ENCODE data around the gene NLRP9.

NLRP9 gene

DNA sequence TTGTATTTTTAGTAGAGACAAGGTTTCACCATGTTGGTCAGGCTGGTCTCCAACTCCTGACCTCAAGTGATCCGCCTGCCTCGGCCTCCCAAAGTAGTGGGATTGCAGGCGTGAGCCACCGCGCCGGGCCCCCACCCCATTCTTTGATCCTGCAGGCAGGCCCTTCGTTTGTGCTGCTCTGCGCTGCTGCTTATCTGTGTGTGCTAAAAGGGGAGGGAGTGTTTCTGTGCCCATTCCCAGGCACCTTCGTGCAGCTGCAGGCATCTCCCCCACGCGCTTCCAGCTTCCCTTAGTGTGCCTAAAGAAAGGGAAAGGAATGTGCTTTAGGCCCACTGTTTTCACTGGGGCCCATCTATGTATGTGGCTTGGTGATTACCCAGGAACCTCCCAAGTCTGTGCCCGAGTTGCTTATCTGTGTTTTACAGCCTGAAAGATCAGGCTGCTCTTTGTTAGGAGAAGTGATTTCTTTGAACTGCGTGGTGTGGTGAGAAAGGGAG, 36.0 kb downstream of the NLRP9 start:
- DNase-seq = no peak

DNA sequence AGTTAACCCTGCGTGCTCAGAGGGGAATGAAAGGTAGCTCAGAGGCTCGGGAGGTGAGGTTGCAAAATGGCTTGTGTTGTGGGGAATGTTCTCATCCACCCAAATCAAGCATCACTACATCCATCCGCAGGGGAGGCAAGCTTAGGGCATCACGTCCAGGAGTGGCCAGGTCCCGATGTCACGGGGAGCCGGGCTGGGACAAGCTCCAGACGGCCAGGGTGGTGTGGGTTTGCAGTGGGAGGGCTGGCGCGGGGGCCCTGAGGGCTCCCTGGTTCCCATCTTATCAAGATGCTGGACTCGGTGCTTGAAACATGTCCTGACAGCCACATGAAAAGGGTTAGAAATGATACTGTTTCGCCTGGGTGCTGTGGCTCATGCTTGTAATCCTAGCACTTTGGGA, 37.4 kb downstream of the NLRP9 start:
- no peak for DNase-seq

DNA sequence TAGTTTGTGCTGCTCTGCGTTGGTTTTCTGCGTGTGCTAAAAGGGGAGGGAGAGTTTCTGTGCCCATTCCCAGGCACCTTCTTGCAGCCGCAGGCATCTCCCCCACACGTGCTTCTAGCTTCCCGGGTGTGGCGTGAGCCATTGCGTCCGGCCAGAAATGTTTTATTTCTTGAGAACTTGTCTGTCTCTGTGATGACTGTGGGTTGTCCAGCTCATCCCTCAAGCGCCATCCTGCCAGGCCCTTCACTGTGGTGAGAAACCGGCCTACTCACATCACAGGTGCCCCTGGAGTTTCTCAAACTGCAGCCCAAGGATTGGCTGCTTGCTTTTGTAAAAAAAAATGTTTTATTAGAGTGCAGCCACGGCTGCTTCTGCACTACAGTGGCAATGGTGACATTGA, 39.0 kb downstream of the NLRP9 start:
- no peak for DNase-seq

DNA sequence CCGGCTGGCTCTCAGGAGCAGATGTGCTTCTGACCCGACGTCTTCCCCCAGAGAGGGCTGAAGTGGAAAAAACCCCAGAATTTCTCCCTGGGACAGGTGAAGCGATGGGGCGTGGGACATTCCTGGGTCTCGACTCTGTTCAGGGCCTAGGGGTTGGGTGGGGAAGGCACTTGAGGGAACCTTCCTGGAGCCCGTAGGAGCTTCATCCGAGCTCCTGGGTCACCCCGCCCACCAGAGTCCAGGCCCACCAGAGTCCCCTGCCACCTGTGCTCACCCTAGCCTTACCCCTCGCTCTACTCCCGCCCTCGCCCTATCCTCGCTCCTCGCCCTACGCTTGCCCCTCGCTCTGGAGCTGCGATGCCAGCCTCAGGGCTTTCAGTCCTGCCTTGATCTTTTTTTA, 39.9 kb downstream of the NLRP9 start:
- DNase-seq = no peak

DNA sequence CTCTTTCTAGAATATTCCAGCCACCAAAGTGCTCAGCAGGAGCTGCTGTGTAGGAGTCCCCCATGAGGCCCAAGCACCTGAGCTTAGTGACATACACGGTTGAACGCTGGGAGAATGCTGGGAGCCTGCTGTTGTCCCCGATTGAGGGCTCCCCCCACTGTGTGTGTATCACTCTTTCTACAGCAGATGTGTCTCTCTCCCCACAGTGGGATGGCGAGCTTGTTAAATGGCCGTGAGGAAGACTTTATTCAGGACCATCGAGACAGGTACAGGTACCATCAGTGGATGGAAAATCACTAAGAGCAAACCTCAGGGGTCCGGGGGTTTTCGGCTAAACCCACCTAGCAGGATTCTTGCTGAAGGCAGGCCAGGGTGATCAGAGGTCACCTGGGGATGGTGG, 40.5 kb downstream of the NLRP9 start:
- no peak for DNase-seq

DNA sequence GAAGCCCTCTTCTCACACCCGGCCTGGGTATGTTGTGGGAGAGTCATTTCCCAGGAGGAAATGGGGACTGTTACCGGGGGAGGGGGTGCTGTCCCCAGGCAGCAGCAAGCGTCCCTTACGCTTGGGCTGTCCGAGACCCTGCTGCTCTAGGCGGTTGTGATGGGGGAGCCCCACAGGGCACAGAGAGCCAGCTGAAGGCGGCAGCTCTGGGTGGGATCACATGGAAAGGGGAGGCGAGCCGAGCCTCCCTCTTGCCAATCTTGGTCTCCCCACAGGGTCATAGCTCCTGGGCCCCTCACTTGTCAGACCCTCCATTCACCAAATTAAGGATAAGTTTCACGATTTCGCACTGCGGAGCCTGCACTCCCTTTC, 41.1 kb downstream of the NLRP9 start:
- DNase-seq = no peak

DNA sequence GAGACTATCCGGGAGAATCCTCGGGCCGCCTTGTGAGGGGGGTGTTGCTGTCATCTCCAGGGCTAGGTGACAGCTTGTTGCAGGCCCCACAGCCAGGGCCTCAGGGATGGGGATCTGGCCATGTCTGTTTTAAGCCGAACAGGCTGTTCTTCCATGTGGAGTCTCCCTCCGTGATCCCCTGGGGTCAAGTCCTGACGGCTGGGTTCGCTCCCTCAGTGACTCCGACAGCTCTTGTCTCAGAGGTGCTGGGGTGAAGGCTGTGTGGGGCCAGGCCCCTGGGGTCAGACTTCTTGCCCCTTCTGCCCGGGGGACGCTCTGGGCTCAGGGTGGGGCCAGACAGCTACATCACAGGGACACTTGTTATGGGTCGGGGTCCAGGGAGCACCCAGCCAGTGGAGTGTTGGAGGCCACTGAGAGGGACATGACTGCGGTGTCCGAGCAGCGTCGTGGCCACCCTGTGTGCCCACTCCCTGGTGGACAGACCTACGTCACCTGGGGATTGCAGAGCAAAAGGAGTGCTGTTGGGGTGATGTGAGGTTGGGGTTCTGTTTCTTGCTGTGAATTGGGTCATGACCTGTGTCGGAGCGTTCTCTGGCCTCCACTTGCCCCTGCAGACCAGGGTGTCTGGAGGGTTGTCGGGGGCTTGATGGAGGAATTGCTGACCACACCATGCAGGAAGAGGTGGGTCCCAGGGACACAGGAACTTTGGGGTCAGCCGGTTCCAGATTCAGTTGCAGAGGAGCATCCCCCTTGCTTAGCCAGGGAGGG, 41.7 kb downstream of the NLRP9 start:
- DNase-seq = no peak

DNA sequence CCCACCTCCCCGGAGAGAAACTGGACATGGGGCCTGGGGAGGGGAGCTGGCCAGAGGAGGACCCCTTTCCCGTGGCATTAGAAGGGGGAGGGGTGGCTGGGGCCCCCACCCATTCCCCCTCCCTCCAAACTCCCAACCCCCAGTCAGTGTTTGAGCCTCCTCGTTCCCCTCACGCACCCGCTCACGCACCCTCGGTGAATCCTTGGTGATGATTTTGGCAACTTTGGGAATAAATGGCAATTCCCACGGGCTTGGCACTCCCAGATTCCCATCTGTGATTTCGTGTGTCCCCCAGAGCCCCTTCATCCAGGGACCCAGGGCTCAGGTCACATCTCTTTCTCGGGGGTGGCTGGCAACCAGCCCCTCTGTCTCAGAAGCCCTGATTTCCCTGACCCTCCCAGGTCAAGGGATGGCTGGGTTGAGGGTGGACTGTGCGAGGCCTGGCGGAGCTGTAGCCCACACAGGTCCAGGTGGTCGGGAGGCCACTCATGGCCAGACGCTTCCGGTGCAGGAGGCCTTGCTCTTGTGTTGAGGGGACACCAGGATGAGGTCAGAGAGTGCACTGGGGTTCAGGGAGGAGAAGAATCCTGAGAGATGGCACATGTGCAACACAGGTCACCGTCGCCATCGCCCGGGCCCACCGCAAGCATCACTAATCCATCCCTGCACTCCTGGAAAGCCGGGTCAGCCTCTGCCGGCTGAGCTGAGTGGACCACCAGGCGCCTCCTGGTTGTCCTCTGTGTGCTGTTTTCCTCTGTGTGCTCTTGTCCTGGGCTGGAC, 42.5 kb downstream of the NLRP9 start:
- no peak for DNase-seq

DNA sequence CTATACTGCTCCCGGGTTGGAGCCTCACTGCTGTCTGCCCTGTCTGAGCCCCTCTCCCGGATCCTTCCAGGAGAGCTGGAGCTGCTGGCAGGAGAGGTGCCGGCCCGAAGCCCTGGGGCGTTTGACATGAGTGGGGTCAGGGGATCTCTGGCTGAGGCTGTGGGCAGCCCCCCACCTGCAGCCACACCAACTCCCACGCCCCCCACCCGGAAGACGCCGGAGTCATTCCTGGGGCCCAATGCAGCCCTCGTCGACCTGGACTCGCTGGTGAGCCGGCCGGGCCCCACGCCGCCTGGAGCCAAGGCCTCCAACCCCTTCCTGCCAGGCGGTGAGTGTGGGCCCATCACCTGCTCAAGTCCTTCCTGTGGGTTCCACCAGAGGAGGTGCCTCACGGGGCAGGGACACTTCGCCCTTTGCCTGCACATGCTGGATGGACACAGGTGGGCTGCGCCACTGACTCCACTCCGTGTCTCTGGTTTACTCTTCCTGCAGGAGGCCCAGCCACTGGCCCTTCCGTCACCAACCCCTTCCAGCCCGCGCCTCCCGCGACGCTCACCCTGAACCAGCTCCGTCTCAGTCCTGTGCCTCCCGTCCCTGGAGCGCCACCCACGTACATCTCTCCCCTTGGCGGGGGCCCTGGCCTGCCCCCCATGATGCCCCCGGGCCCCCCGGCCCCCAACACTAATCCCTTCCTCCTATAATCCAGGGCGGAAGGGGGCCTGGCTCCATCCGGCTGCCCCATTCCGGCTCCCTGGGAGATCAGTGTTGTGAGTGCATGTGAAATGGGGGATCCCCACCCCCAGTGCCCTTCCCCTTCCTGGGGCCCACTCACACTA, 43.3 kb downstream of the NLRP9 start:
- no peak for DNase-seq

DNA sequence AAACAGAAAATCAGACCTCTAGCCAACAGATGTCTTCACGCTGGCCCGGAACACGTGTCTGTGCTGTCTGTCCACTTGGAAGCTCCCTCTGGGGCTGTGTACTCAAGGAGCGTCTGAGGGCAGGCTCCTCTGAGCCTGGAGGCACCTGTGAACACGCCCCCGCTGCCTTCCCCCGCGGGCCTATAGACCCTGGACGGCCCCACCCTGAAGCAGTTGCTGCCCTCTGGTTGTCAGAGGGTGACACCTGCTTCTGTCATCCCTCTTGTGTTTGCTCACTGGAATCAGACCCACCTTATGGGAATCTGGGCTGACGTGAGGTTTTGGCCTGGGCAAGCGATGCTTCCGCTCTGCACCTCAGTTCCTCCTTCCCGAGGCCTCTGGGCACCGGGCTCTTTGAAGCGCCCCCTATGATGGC, 44.0 kb downstream of the NLRP9 start:
- no peak for DNase-seq

DNA sequence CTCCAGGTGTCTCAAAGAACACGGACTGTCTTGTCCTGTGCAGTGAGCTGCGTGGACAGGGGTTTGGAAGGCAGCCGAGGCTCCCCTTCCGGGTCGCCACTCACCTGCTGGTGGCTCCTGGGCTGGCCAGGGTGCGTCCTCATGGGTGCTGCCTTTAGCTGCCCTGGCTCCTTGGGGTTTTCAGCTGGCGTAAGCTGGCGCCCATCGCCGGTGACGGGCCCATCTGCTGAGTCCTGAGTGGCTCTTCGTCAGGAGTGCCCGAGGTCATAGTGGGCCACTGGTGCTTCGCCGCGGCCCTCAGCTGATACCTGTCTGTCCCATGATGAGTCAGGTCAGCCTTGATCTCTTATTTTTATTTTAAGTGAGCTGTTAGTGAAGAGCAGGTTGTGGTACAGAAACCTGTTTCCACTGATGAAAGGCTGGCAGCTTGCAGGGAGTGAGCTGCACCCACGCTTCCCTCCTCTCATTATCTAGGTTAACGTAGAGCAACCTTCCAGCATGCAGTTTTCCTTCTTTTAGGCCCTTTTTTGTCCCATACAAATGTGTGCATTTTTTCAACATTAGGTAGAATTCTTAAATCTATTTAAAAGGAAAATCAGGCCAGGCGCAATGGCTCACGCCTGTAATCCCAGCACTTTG, 44.7 kb downstream of the NLRP9 start:
- no peak for DNase-seq

DNA sequence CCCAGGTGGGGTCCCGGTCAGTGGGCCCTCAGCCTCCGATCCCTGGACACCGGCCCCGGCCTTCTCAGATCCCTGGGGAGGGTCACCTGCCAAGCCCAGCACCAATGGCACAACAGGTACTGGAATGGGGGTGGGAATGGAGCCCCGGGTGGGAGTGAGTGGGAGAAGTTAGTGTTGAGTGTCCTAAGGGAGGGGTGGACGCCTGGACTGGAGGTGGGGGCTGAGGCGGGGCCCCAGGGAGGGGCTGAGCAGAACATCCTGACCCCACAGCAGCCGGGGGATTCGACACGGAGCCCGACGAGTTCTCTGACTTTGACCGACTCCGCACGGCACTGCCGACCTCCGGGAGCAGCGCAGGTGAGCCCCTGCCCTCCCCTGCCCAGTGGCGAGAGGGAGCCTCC, 45.5 kb downstream of the NLRP9 start:
- DNase-seq = no peak

DNA sequence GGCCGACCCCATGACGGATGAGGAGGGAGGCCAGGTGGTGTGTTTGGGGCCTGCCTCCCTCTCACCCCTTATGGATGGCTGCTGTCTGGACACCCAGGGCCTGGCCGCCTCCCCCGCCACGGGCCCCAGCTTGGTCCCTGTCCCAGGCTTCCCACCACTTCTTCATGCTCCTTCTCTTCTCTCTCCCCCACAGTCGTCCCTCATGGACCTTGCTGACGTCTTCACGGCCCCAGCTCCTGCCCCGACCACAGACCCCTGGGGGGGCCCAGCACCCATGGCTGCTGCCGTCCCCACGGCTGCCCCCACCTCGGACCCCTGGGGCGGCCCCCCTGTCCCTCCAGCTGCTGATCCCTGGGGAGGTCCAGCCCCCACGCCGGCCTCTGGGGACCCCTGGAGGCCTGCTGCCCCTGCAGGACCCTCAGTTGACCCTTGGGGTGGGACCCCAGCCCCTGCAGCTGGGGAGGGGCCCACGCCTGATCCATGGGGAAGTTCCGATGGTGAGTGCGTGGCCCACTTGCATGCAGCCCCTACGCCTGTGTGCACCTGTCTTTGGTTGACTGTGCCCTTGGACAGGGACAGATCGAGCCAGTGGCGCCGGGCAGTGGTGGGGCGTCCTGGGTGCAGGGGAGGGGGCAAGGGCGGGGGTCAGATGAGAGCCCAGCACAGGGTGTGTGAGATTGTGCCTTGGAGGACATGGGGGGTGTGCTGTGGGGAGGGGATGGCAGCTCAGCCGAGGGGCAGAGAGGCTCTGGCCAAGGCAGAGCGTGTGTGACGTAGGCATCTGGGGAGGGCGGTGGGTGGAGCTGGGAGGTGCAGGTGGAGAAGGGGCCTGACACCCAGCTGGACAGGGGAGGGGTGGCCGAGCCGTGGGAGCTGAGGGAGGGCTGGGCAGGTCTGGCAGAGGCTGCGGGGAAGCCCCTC, 46.4 kb downstream of the NLRP9 start:
- DNase-seq = no peak

DNA sequence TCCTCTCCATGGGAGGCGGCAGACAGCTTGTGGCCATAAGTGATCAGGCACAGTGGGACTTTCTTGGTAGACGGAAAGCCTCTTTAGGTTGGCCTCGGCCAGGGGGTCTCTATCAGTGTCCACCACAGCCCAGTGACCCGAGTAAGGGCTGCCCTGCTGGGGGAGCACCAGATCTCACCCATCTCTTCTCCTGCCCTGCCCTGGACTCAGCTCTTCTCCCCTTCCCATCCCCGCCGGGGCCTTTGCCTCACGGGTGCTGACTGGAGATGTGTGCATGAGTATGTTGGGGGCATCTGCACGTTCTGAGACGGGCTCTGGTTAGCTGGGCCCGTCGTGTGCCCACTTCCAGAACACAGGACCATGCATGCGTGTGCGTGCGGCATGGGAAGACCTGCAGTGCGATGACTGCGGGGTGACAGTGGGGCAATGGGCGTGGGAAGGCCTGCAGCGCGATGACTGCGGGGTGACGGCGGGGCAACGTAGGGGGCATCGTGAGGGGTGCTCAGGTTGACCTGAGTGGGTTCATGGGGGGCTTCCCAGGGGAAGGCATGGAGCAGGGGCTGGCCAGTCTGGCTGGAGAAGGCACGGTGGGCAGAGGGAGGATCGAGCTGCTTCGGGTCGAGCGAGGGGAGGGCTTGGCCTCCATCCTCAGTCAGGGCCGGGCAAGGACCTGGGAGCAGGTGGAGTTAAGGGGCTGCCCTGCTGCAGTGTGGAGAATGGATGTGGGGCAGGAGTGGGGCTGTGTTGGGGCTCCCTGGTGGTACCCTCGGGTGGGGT, 47.2 kb downstream of the NLRP9 start:
- DNase-seq = no peak

DNA sequence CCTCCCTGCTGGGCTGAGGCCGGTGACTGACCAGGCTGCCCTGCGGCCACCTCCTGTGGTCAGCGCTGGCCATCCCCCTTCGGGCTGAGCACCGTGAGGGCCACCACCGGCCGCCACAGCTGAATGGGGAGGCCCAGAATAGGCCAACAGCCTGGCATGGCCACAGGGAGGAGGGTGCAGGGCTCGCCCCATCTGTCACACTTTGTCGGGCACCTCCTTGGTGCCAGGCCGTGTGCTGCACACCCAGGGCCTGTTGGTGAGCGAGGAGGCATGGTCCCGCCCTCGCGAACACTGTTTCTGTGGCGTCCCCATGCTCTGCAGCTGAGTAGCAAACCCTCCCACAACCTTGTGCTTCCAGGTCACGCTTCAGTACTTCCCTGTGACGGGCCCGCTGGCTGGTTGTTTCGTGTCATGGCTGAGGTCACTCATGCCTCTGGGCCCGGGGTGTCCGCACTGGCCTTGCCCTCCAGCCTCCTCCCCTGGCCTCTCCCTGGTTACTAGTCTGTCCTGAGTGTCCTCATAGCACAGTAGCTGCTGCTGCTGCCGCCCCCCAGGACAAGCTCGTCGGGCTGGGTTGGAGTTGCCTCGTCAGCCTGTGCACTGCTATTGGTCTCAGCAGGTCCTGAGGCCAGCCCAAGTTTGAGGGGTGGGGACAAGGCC, 48.0 kb downstream of the NLRP9 start:
- no peak for DNase-seq

DNA sequence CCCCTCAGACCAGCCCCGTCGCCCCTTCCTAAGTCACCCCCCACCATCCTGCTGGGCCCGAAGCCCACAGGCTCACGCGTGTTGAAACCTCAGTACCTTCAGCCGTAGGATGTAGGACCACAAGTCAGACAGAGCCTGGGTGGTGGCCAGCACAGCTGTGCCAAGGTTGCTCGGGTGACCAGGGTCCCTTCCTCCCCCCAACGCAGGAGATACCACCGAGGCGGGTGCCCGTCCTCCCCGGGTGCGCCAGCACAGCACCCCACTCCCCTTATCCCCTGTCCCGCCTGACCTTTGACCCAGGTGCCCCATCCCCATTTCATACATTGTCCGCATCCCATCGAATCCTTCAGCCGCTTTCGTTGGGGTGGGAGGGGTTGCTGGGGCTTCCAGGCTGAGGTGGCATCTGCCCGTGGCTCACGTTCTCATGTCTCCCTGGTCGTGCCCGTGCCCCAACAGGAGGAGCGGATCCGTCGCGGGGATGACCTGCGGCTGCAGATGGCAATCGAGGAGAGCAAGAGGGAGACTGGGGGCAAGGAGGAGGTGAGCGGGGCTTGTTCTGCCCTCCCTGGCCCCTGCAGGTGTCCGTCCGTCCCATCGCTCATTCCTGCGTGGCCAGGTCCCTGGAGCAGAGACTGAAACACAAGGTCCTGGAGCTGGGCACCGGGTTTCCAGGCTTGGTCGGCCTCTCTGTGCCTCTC, 48.6 kb downstream of the NLRP9 start:
- no peak for DNase-seq

DNA sequence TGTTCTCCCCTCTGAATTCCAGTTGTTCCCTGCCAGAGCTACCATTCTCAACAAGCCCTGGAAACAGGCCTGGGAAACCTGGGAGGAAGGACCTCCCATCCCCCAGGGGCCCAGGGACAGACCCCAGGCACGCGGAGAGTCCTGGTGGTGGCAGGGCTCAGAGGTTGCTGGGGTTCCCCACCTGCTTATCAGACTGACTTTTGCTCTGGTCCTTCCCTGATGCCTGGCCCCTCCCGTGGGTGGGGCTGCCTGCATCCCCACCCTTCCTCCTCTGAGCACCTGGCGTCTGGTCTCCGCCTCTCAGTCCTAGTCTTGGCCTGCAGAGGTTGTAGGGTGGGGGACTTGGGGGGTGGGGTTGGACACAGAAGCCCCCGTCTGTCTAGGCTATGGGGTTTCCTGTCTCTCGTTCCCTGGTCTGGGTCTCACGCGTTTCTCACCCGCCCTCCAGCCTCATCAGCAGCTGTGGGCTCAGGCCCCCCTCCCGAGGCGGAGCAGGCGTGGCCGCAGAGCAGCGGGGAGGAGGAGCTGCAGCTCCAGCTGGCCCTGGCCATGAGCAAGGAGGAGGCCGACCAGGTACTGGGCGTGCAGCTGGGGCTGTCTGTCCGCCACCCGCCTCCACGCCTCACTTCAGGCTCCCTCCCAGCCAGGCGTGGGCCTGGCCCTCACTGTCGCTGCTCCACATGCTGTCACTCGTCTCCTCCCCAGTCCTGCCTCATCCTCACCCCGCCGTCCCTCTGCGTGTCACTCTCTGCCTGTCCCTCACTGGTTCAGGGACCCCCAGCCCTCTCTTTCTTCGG, 49.6 kb downstream of the NLRP9 start:
- peak; percentile 14 for DNase-seq

DNA sequence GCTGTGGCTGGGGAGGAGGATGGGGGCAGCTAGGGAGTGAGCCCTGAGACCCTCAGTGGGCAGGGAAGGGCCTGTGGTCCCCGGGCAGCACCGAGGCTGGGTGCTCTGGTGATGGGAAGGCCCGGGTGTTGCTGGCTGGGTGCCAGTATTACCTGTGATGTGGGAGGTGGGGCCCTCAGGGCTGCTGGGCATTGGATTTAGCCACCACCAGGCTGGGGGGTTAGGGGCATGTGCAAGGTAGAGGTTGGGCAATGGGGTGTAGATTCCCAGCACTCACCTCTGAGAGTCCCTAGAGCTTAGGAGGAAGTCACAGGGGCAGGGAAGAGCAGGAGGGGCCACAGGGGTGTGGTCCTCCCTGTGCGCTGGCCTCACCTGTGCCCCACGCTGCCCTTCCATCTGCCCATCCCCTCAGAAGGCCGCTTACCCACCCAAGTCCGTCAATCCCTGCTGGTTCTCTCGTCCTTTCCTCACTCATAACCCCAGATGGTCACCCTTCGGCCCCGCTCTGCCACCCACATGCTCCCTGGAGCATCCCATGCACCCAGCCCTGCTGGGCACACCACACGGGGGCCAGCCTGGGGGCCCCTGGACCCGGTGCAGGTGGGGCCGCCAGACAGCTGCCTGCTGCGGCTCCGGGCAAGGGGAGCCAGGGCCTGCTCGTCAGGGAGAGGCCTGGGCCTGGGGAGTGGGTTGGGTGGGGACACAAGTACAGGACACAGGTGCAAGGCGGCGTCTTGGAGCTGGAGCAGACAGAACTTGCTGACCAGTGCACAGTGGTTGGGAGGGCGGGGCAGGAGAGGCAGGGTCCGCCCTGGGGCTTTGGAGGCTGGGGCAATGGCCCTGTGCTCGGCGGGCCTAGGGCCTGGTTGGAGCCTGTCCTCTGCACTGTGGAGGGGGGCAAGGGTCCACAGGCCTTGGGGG, 50.7 kb downstream of the NLRP9 start:
- no peak for DNase-seq
